CD14-positive monocyte (primary cell): ENCODE results near the gene DTNB. TPM values are rescaled to one million over a fixed set of nuclear protein-coding genes. Genes with fewer than 3 reads are reported as not detected.

ENCODE experiments used
- DNase-seq, 3 donors: peaks; one replicate each; pipeline ENCODE4 v3.0.0-alpha.2; 2011 to 2022
- H2AFZ ChIP-seq: 2 replicates; pipeline ENCODE4 v1.6.0; 2012; ENCODE audit warnings: mild to moderate bottlenecking, low read depth, low read length, inconsistent platforms; ENCODE audit not compliant: insufficient read depth, poor library complexity, severe bottlenecking
- H3K27ac ChIP-seq, 2 donors: 1 replicate in 1 of 2; 2 replicates in 1 of 2; pipeline ENCODE4 v1.5.1; 2012 to 2013; ENCODE audit warnings: low read length in 2 of 2, control low read depth in 1 of 2, inconsistent platforms in 1 of 2, low read depth in 1 of 2, mild to moderate bottlenecking in 1 of 2
- H3K27me3 ChIP-seq, 2 donors: one replicate each; pipeline versions ENCODE4 v1.6.0 to v1.6.1; 2011 to 2013; ENCODE audit warnings: low read length in 2 of 2; ENCODE audit not compliant: control insufficient read depth in 2 of 2, insufficient read depth in 2 of 2
- H3K36me3 ChIP-seq, 2 donors: replicated peaks in 1 of 2; 1 replicate in 1 of 2; 2 replicates in 1 of 2; pipeline versions ENCODE4 v1.5.1 to v1.6.1; 2012 to 2013; ENCODE audit warnings: low read length in 2 of 2, control low read depth in 1 of 2, inconsistent platforms in 1 of 2, mild to moderate bottlenecking in 1 of 2; ENCODE audit not compliant: insufficient read depth in 2 of 2, control insufficient read depth in 1 of 2
- H3K4me1 ChIP-seq, 2 donors: 1 replicate in 1 of 2; 2 replicates in 1 of 2; pipeline versions ENCODE4 v1.5.1 to v1.6.1; 2012 to 2013; ENCODE audit warnings: low read length in 2 of 2, control low read depth in 1 of 2, inconsistent platforms in 1 of 2, mild to moderate bottlenecking in 1 of 2, moderate library complexity in 1 of 2; ENCODE audit not compliant: insufficient read depth in 2 of 2, control insufficient read depth in 1 of 2
- H3K4me2 ChIP-seq: replicated peaks from 2 replicates; pipeline ENCODE3; 2012; ENCODE audit warnings: low read length, moderate library complexity, mild to moderate bottlenecking; ENCODE audit not compliant: poor library complexity, severe bottlenecking; ENCODE audit errors: extremely low read depth
- H3K4me3 ChIP-seq, 3 experiments: fragments of 200-600 bp in 1 of 3; sonication (generic) in 1 of 3; replicated peaks in 1 of 3; 1 replicate in 2 of 3; 2 replicates in 1 of 3; pipeline ENCODE4 v1.5.1; 2011 to 2013; ENCODE audit warnings: low read length in 3 of 3, mild to moderate bottlenecking in 3 of 3, control low read depth in 2 of 3, low read depth in 2 of 3, inconsistent platforms in 1 of 3, moderate library complexity in 1 of 3
- H3K79me2 ChIP-seq: 2 replicates; pipeline ENCODE4 v1.6.0; 2012; ENCODE audit warnings: mild to moderate bottlenecking, control low read depth, inconsistent platforms, low read length, moderate library complexity; ENCODE audit not compliant: insufficient read depth
- H3K9ac ChIP-seq: 2 replicates; pipeline ENCODE4 v1.6.0; 2017; ENCODE audit warnings: low read length, mild to moderate bottlenecking; ENCODE audit not compliant: insufficient read depth, poor library complexity, severe bottlenecking
- H3K9me3 ChIP-seq, 2 donors: replicated peaks in 1 of 2; 1 replicate in 1 of 2; 2 replicates in 1 of 2; pipeline versions ENCODE4 v1.5.1 to v1.6.1; 2012 to 2013; ENCODE audit warnings: low read length in 2 of 2, control low read depth in 1 of 2; ENCODE audit not compliant: control insufficient read depth in 1 of 2, insufficient read depth in 1 of 2
- H4K20me1 ChIP-seq: 2 replicates; pipeline ENCODE4 v1.6.0; 2012; ENCODE audit warnings: mild to moderate bottlenecking, low read length, control low read depth, moderate library complexity; ENCODE audit not compliant: insufficient read depth
- H3K27ac Mint-ChIP-seq, 7 donors: one replicate each; pipeline ENCODE4 v1.8.0; 2020; ENCODE audit warnings: mild to moderate bottlenecking in 7 of 7, mixed read lengths in 7 of 7, moderate library complexity in 6 of 7, inconsistent platforms in 2 of 7
- H3K27me3 Mint-ChIP-seq, 3 donors: one replicate each; pipeline ENCODE4 v1.8.0; 2021 to 2022; ENCODE audit warnings: low read depth in 3 of 3, mild to moderate bottlenecking in 3 of 3, mixed read lengths in 3 of 3, moderate library complexity in 3 of 3, inconsistent platforms in 1 of 3
- H3K36me3 Mint-ChIP-seq, 2 donors: one replicate each; pipeline ENCODE4 v1.8.0; 2020; ENCODE audit warnings: mixed read lengths in 2 of 2, inconsistent platforms in 1 of 2, mild to moderate bottlenecking in 1 of 2
- H3K4me1 Mint-ChIP-seq: one replicate; pipeline ENCODE4 v1.8.0; 2020; ENCODE audit warnings: mild to moderate bottlenecking, mixed read lengths
- H3K4me3 Mint-ChIP-seq, 2 donors: one replicate each; pipeline ENCODE4 v1.8.0; 2020; ENCODE audit warnings: mild to moderate bottlenecking in 2 of 2, mixed read lengths in 2 of 2, moderate library complexity in 1 of 2
- H3K9me3 Mint-ChIP-seq, 7 donors: one replicate each; pipeline ENCODE4 v1.8.0; 2020 to 2022; ENCODE audit warnings: mixed read lengths in 7 of 7, mild to moderate bottlenecking in 6 of 7, moderate library complexity in 6 of 7, inconsistent platforms in 2 of 7
- whole genome bisulfite sequencing: methylation state at CpG from one replicate; pipeline ENCODE4 v1.1.5; 2013; ENCODE audit warnings: missing lambda C conversion rate; ENCODE audit not compliant: insufficient coverage; 5-methylcytosine and 5-hydroxymethylcytosine counted together
- intact Hi-C, 2 donors: fragments of 100-400 bp; cut with micrococcal nuclease; formaldehyde crosslinking; loops; one replicate each; pipeline versions ENCODE4 v1.15.0 to v1.15.1; 2023
- polyA plus RNA-seq, 3 donors: library from polyadenylated mRNA; depleted of rRNA in 1 of 3; unstranded in 2 of 3; stranded (reverse) in 1 of 3; fragments of 300-500 nt in 2 of 3; fragments of >200 nt in 1 of 3; fragmentation: Illumina TruSeq in 2 of 3; gene quantifications; 1 replicate in 2 of 3; 2 replicates in 1 of 3; pipeline ENCODE4 v1.2.3, GENCODE V29; 2012 to 2021
- TF ChIP-seq, protein P1 (sequence below): fragments of 200-600 bp; IDR thresholded peaks from one replicate; pipeline ENCODE4 v1.8.0; 2022; ENCODE audit warnings: antibody characterized with exemption, mild to moderate bottlenecking

Gene DTNB
- polyA plus RNA-seq, 3 donors, result 3.0 to 4.2 (median 3.3) TPM

DNA sequence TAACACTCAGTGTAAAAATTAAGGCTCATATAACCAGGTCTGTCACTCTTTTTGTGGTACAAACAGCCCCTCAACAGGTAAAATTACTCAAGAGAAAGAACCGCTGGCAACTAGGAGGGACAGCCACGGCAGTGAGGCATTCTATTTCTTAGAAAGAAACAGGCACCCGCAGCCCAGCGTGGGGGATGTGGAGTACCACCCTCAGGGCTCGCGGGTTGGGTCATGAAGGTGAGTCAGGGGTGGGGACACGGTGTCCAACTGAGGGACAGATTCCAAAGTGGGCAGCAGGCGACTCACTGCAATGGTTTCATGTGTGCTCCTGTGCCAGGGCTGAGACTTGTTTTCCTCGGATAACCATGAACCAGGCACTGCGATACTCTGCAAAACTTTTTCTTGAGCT, 129.4 kb downstream of the DTNB start:
- Histone ChIP-seq H3K4me2 (no peak overlapping the region), H3K4me1 (peaks cover 0 to 5% of the 10 kb centered on the region in 2 donors), H3K9me3 (no peaks in the 10 kb centered on the region), H3K27me3 (no peaks in the 10 kb centered on the region), H3K27ac (no peak overlapping the region), H3K9ac (no peak overlapping the region), H3K36me3 (no peaks in the 10 kb centered on the region), H3K4me3 (no peak overlapping the region), H4K20me1 (no peaks in the 10 kb centered on the region), H2AFZ (no peak overlapping the region), H3K79me2 (no peaks in the 10 kb centered on the region)
- Mint-ChIP-seq H3K27me3 (peaks cover 0 to 4% (median 1%) of the 10 kb centered on the region in 3 donors), H3K4me1 (peaks cover 10% of the 10 kb centered on the region), H3K9me3 (no peaks in the 10 kb centered on the region), H3K27ac (no peak overlapping the region), H3K4me3 (no peak overlapping the region), H3K36me3 (no peaks in the 10 kb centered on the region)
- 97% methylated on average over 8 of the region's 10 CpGs for WGBS
- TF ChIP-seq, protein P1, sequence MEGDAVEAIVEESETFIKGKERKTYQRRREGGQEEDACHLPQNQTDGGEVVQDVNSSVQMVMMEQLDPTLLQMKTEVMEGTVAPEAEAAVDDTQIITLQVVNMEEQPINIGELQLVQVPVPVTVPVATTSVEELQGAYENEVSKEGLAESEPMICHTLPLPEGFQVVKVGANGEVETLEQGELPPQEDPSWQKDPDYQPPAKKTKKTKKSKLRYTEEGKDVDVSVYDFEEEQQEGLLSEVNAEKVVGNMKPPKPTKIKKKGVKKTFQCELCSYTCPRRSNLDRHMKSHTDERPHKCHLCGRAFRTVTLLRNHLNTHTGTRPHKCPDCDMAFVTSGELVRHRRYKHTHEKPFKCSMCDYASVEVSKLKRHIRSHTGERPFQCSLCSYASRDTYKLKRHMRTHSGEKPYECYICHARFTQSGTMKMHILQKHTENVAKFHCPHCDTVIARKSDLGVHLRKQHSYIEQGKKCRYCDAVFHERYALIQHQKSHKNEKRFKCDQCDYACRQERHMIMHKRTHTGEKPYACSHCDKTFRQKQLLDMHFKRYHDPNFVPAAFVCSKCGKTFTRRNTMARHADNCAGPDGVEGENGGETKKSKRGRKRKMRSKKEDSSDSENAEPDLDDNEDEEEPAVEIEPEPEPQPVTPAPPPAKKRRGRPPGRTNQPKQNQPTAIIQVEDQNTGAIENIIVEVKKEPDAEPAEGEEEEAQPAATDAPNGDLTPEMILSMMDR, result no peak
- DNase-seq, result no peak
- intact Hi-C loops, result no loop called here

- Histone ChIP-seq H3K79me2 (no peaks in the 10 kb centered on the region), H3K27ac (no peak overlapping the region), H3K9me3 (no peaks in the 10 kb centered on the region), H3K4me3 (no peak overlapping the region), H3K27me3 (no peaks in the 10 kb centered on the region), H3K36me3 (no peaks in the 10 kb centered on the region), H3K4me2 (no peak overlapping the region), H2AFZ (no peak overlapping the region), H4K20me1 (no peaks in the 10 kb centered on the region), H3K9ac (no peak overlapping the region), H3K4me1 (no peaks in the 10 kb centered on the region)
- Mint-ChIP-seq H3K27me3 (peaks cover 0 to 3% (median 1%) of the 10 kb centered on the region in 3 donors), H3K36me3 (no peaks in the 10 kb centered on the region), H3K9me3 (peaks cover 0 to 2% (median 0%) of the 10 kb centered on the region in 7 donors), H3K4me3 (no peak overlapping the region), H3K4me1 (peaks cover 2% of the 10 kb centered on the region), H3K27ac (no peak overlapping the region)
- DNase-seq, result no peak
- TF ChIP-seq, protein P1, result no peak
- intact Hi-C loops, result no loop called here
- no CpG with 5 or more reads among the region's 10 CpGs for WGBS
Observed at GRCh38 chr2:25541378-25541777, 132.0 kb downstream of the DTNB start.
